HCT116 (cell line): Measurements from ENCODE around the gene MAL. TPM values are rescaled to one million over a fixed set of nuclear protein-coding genes. Genes with fewer than 3 reads are reported as not detected.

Experiments
- ATAC-seq: fragments of 200-7000 bp; cut with Tn5 transposase; 2 replicates; pipeline ENCODE4 v1.9.1; 2020; ENCODE audit warnings: mild to moderate bottlenecking, moderate library complexity
- BruUV-seq: library from RNA; stranded (reverse); fragments of 400-500 nt; replicated peaks from 2 replicates; lab custom pipeline; 2021; lab: Mats Ljungman, UMichigan
- CTCF ChIA-PET: fragments of 300-600 bp; sonication (Branson Sonifier 250); formaldehyde crosslinking; loops from one replicate; lab custom pipeline; 2021; ENCODE audit warnings: antibody characterized with exemption; lab: Charles Lee
- POLR2A ChIA-PET: fragments of 300-600, 350-600 bp; sonication (Branson Sonifier 250); formaldehyde crosslinking; loops from one replicate; lab custom pipeline; 2021; ENCODE audit warnings: antibody characterized with exemption; lab: Charles Lee
- RAD21 ChIA-PET, 2 experiments: fragments of 300-600 bp; sonication (Branson Sonifier 250); formaldehyde crosslinking; loops; one replicate each; lab custom pipeline; 2023; ENCODE audit warnings: low total read pairs in 2 of 2; ENCODE audit not compliant: uncharacterized antibody in 2 of 2, unreplicated experiment in 2 of 2, low non-redundant PET in 1 of 2; lab: Charles Lee
- DNase-seq: peaks from one replicate; pipeline ENCODE4 v3.0.0-alpha.2; 2010; ENCODE audit warnings: low read depth, low spot score
- H2AFZ ChIP-seq: fragments of 200-600 bp; shearing (Covaris generic), sonication (generic); 2 replicates; pipeline ENCODE4 v1.6.1; 2017; ENCODE audit warnings: low read depth, mixed run types, mixed read lengths, antibody characterized with exemption, low read length; ENCODE audit not compliant: poor library complexity, severe bottlenecking
- H3K27ac ChIP-seq: 2 replicates; pipeline ENCODE4 v1.5.1; 2012; ENCODE audit warnings: low read depth, low read length
- H3K27me3 ChIP-seq: fragments of 200-600 bp; sonication (generic); 2 replicates; pipeline ENCODE4 v1.6.1; 2016; ENCODE audit warnings: mixed run types, low read length, mixed read lengths; ENCODE audit not compliant: insufficient read depth
- H3K36me3 ChIP-seq, 2 experiments: fragments of 200-500 bp in 1 of 2; fragments of 200-600 bp in 1 of 2; sonication (Bioruptor generic) in 1 of 2; sonication (generic) in 1 of 2; 2 replicates each; pipeline versions ENCODE4 v1.5.1 to v1.6.1; 2014 to 2016; ENCODE audit warnings: low read length in 2 of 2, inconsistent platforms in 1 of 2, mixed read lengths in 1 of 2, mixed run types in 1 of 2; ENCODE audit not compliant: insufficient read depth in 2 of 2, control insufficient read depth in 1 of 2
- H3K4me1 ChIP-seq, 2 experiments: fragments of 200-600 bp in 1 of 2; sonication (generic) in 1 of 2; 2 replicates each; pipeline versions ENCODE4 v1.5.1 to v1.6.1; 2012 to 2017; ENCODE audit warnings: low read length in 2 of 2, inconsistent platforms in 1 of 2, mild to moderate bottlenecking in 1 of 2, mixed read lengths in 1 of 2, mixed run types in 1 of 2, moderate library complexity in 1 of 2; ENCODE audit not compliant: insufficient read depth in 2 of 2, control insufficient read depth in 1 of 2
- H3K4me2 ChIP-seq: fragments of 200-600 bp; sonication (generic); 2 replicates; pipeline ENCODE4 v1.6.1; 2017; ENCODE audit warnings: mixed run types, low read length, mixed read lengths
- H3K4me3 ChIP-seq, 2 experiments: fragments of 200-600 bp in 1 of 2; sonication (generic) in 1 of 2; replicated peaks in 1 of 2; 2 replicates each; pipeline ENCODE4 v1.5.1; 2011 to 2016; ENCODE audit warnings: low read length in 2 of 2, control low read depth in 1 of 2, low read depth in 1 of 2, mild to moderate bottlenecking in 1 of 2, mixed read lengths in 1 of 2, mixed run types in 1 of 2
- H3K79me2 ChIP-seq: fragments of 200-600 bp; sonication (generic); 2 replicates; pipeline ENCODE4 v1.6.1; 2017; ENCODE audit warnings: mild to moderate bottlenecking, mixed run types, low read length, moderate library complexity, mixed read lengths; ENCODE audit not compliant: insufficient read depth
- H3K9ac ChIP-seq: fragments of 200-600 bp; sonication (generic); 2 replicates; pipeline ENCODE4 v1.6.1; 2016; ENCODE audit warnings: low read length, mixed read lengths
- H3K9me2 ChIP-seq: fragments of 200-600 bp; sonication (generic), shearing (Covaris generic); 2 replicates; pipeline ENCODE4 v1.6.1; 2017; ENCODE audit warnings: mixed run types, mild to moderate bottlenecking, moderate library complexity; ENCODE audit not compliant: insufficient read depth
- H3K9me3 ChIP-seq, 2 experiments: fragments of 200-500 bp in 1 of 2; fragments of 200-600 bp in 1 of 2; sonication (Bioruptor generic) in 1 of 2; sonication (generic) in 1 of 2; 2 replicates each; pipeline ENCODE4 v1.6.1; 2014 to 2017; ENCODE audit warnings: low read length in 2 of 2, mixed read lengths in 2 of 2, inconsistent platforms in 1 of 2, low read depth in 1 of 2, mild to moderate bottlenecking in 1 of 2, mixed run types in 1 of 2, moderate library complexity in 1 of 2; ENCODE audit not compliant: control insufficient read depth in 1 of 2, insufficient read depth in 1 of 2
- H4K20me1 ChIP-seq: fragments of 200-600 bp; sonication (generic), shearing (Covaris generic); 2 replicates; pipeline ENCODE4 v1.6.1; 2017; ENCODE audit warnings: mixed run types, mild to moderate bottlenecking, moderate library complexity; ENCODE audit not compliant: insufficient read depth
- CBX3 ChIP-seq: IDR thresholded peaks from 2 replicates; pipeline ENCODE4 v1.6.1; 2012; ENCODE audit warnings: low read depth
- EZH2phosphoT487 ChIP-seq: fragments of 200-600 bp; IDR thresholded peaks from 2 replicates; pipeline ENCODE4 v1.6.1; 2018; ENCODE audit warnings: antibody characterized with exemption, borderline replicate concordance
- FOSL1 ChIP-seq: IDR thresholded peaks from 2 replicates; pipeline ENCODE4 v1.6.1; 2012; ENCODE audit warnings: low read depth
- RAD21 ChIP-seq: IDR thresholded peaks from 2 replicates; pipeline ENCODE4 v1.6.1; 2012; ENCODE audit warnings: low read depth, mild to moderate bottlenecking
- SP1 ChIP-seq: IDR thresholded peaks from 2 replicates; pipeline ENCODE4 v1.6.1; 2012; ENCODE audit warnings: low read depth
- intact Hi-C: fragments of 100-400 bp; cut with micrococcal nuclease; formaldehyde crosslinking; loops from 2 replicates; pipeline ENCODE4 v1.10.0; 2022
- total RNA-seq: library from RNA; stranded (reverse); gene quantifications from one replicate; pipeline ENCODE4 v1.2.1, GENCODE V29; 2021; ENCODE audit not compliant: unreplicated experiment
- TF ChIP-seq, protein P1 (sequence below): IDR thresholded peaks from 2 replicates; pipeline ENCODE4 v1.6.1; 2011; ENCODE audit warnings: mild to moderate bottlenecking, low read length, moderate library complexity; ENCODE audit not compliant: insufficient replicate concordance; ENCODE audit errors: extremely low read depth
- TF ChIP-seq, protein P2 (sequence below), 3 experiments: fragments of 200-600 bp in 1 of 3; sonication (generic) in 1 of 3; IDR thresholded peaks in 2 of 3; conservative IDR thresholded peaks in 1 of 3; 2 replicates each; pipeline ENCODE4 v1.5.1; 2012 to 2017; ENCODE audit warnings: low read depth in 2 of 3, low read length in 2 of 3, antibody characterized with exemption in 1 of 3, borderline replicate concordance in 1 of 3, control low read depth in 1 of 3, mild to moderate bottlenecking in 1 of 3, mixed read lengths in 1 of 3, mixed run types in 1 of 3, moderate library complexity in 1 of 3; ENCODE audit not compliant: insufficient read depth in 1 of 3
- TF ChIP-seq, protein P3 (sequence below): IDR thresholded peaks from 2 replicates; pipeline ENCODE4 v1.6.1; 2012; ENCODE audit warnings: low read depth

Gene MAL
- total RNA-seq, 1 experiment from 2014 or later, result not detected

DNA sequence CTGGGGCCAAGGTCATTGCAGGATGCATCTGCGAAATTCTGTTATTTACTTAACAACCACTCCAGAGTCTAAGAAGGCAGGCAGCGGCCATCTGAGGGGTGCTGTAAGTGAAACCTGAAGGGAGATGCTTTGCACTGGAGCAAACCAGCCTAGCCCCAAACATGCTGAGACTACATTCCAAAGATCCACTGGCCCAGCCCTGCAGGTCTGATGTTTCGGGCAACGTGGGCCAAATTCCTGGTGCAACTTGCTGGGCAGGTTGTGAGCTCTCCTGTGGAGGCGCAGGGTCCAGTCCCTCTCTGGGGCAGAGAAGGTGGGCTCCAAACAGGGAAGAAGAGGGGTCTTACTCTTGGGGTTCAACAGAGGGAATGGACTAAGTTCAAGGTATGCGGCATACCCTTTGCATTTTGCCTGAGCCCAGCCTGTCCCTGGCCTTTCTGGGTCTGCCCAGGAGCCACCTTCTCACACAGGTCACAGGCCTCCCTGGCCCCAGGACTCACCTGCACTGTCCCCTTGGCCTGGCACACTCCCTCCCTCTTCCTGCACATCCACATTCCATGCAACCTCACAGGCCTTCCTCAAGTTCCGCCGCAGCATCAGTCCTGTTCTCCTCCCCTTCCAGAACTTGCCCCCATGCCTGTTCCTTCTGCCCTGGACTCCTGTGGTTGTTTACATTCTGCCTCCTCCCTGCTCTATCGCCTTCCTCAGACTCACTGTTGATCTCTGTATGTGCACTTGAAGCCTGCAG, 5.1 kb upstream of the MAL start (continued):
- no peak for TF ChIP-seq SP1

DNA sequence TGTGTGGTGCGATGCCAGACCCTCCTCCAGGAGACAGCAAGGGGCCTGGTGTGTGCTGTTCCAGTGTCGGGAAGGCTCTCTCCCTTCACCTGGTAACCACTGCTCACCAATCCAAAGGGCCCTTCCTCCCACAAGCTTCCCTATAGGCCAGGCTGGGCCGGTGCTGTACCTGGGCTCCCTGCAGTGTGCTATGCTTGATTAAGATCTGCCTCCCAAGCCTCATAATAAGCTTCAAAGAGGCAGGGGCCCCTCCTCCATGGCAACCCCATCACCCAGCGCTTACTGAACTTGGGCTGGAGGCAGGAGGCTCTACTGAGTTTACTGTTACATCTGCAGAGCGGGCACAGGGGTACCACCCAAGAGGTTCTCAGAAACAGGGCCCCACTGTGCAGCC, 4.5 kb upstream of the MAL start:
- Histone ChIP-seq H2AFZ (no peak overlapping the region), H3K27me3 (no peaks in the 10 kb centered on the region), H3K27ac (no peak overlapping the region), H3K79me2 (no peaks in the 10 kb centered on the region), H4K20me1 (no peaks in the 10 kb centered on the region), H3K36me3 (no peaks in the 10 kb centered on the region), H3K9me2 (no peaks in the 10 kb centered on the region), H3K9me3 (no peaks in the 10 kb centered on the region), H3K4me2 (no peak overlapping the region), H3K4me1 (peaks cover 0 to 8% of the 10 kb centered on the region in 2 experiments; a peak in 1 of 4 replicates), H3K9ac (no peak overlapping the region), H3K4me3 (no peak overlapping the region)
- intact Hi-C loops, result no loop called here
- no peak for ATAC-seq
- BruUV-seq, result no TSS peak
- no peak for DNase-seq
- TF ChIP-seq RAD21 (no peak), CBX3 (no peak), EZH2phosphoT487 (no peak), FOSL1 (no peak)
- TF ChIP-seq, protein P1, sequence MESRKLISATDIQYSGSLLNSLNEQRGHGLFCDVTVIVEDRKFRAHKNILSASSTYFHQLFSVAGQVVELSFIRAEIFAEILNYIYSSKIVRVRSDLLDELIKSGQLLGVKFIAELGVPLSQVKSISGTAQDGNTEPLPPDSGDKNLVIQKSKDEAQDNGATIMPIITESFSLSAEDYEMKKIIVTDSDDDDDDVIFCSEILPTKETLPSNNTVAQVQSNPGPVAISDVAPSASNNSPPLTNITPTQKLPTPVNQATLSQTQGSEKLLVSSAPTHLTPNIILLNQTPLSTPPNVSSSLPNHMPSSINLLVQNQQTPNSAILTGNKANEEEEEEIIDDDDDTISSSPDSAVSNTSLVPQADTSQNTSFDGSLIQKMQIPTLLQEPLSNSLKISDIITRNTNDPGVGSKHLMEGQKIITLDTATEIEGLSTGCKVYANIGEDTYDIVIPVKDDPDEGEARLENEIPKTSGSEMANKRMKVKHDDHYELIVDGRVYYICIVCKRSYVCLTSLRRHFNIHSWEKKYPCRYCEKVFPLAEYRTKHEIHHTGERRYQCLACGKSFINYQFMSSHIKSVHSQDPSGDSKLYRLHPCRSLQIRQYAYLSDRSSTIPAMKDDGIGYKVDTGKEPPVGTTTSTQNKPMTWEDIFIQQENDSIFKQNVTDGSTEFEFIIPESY, result no peak
- TF ChIP-seq, protein P2, sequence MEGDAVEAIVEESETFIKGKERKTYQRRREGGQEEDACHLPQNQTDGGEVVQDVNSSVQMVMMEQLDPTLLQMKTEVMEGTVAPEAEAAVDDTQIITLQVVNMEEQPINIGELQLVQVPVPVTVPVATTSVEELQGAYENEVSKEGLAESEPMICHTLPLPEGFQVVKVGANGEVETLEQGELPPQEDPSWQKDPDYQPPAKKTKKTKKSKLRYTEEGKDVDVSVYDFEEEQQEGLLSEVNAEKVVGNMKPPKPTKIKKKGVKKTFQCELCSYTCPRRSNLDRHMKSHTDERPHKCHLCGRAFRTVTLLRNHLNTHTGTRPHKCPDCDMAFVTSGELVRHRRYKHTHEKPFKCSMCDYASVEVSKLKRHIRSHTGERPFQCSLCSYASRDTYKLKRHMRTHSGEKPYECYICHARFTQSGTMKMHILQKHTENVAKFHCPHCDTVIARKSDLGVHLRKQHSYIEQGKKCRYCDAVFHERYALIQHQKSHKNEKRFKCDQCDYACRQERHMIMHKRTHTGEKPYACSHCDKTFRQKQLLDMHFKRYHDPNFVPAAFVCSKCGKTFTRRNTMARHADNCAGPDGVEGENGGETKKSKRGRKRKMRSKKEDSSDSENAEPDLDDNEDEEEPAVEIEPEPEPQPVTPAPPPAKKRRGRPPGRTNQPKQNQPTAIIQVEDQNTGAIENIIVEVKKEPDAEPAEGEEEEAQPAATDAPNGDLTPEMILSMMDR (IDR thresholded peaks at IDR 0.05 in 2 of 3, conservative IDR thresholded peaks at IDR 0.05 in 1 of 3; ENCODE audit: borderline replicate concordance in 1 of 3, insufficient read depth in 1 of 3, low read depth in 2 of 3, low read length in 2 of 3), result no peak
- TF ChIP-seq, protein P3, sequence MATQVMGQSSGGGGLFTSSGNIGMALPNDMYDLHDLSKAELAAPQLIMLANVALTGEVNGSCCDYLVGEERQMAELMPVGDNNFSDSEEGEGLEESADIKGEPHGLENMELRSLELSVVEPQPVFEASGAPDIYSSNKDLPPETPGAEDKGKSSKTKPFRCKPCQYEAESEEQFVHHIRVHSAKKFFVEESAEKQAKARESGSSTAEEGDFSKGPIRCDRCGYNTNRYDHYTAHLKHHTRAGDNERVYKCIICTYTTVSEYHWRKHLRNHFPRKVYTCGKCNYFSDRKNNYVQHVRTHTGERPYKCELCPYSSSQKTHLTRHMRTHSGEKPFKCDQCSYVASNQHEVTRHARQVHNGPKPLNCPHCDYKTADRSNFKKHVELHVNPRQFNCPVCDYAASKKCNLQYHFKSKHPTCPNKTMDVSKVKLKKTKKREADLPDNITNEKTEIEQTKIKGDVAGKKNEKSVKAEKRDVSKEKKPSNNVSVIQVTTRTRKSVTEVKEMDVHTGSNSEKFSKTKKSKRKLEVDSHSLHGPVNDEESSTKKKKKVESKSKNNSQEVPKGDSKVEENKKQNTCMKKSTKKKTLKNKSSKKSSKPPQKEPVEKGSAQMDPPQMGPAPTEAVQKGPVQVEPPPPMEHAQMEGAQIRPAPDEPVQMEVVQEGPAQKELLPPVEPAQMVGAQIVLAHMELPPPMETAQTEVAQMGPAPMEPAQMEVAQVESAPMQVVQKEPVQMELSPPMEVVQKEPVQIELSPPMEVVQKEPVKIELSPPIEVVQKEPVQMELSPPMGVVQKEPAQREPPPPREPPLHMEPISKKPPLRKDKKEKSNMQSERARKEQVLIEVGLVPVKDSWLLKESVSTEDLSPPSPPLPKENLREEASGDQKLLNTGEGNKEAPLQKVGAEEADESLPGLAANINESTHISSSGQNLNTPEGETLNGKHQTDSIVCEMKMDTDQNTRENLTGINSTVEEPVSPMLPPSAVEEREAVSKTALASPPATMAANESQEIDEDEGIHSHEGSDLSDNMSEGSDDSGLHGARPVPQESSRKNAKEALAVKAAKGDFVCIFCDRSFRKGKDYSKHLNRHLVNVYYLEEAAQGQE, result no peak
- ChIA-PET CTCF (no interaction called here), RAD21 (no interaction called here), POLR2A (no interaction called here)
